GM10248 (cell line): ENCODE results near the gene RAB36.

Experiments used
- CTCF ChIA-PET: fragments of 300-600 bp; sonication (Branson Sonifier 250); formaldehyde crosslinking; extraction: SDS; loops from one replicate; lab custom pipeline; 2021; ENCODE audit warnings: antibody characterized with exemption; lab: Yijun Ruan, JAX
- POLR2A ChIA-PET: fragments of 350-650 bp; sonication (Branson Sonifier 250); formaldehyde crosslinking; extraction: SDS; loops from one replicate; lab custom pipeline; 2020; ENCODE audit warnings: antibody characterized with exemption; lab: Yijun Ruan, JAX
- DNase-seq: peaks from one replicate; pipeline ENCODE4 v3.0.0; 2012; ENCODE audit errors: extremely low spot score
- CTCF ChIP-seq: IDR thresholded peaks from 2 replicates; pipeline ENCODE4 v1.5.1; 2012; ENCODE audit warnings: mild to moderate bottlenecking, low read depth; ENCODE audit errors: extremely low read depth, missing control alignments, control extremely low read depth

RAB36 gene

GRCh38 chr22:23187871-23188700 is 42.8 kb downstream of the RAB36 start:
- POLR2A ChIA-PET, result no interaction called here
- CTCF ChIA-PET, result interaction anchor here (1.5 to 3.1 kb wide), 3 partner anchors 10 to 94 kb away, joined by 3 to 10 read pairs (median 10); no protein-coding TSS in a partner anchor
- DNase-seq, result no peak
- TF ChIP-seq CTCF, result no peak

- no peak for TF ChIP-seq CTCF
- ChIA-PET CTCF (no interaction called here), POLR2A (no interaction called here)
- no peak for DNase-seq
These were observed 45.2 kb downstream of the RAB36 start for GRCh38 chr22:23190526-23190925.

- POLR2A ChIA-PET, result no interaction called here
- no peak for DNase-seq
- TF ChIP-seq CTCF, result no peak
- CTCF ChIA-PET, result no interaction called here
These were observed 46.9 kb downstream of the RAB36 start for GRCh38 chr22:23192133-23192532.

- CTCF ChIA-PET, result no interaction called here
- no peak for TF ChIP-seq CTCF
- DNase-seq, result no peak
- POLR2A ChIA-PET, result no interaction called here
These were observed 47.3 kb downstream of the RAB36 start for GRCh38 chr22:23192558-23192957.

- POLR2A ChIA-PET, result no interaction called here
- no peak for TF ChIP-seq CTCF
- CTCF ChIA-PET, result interaction anchor here (1.2 to 1.6 kb wide), 2 partner anchors 10 to 89 kb away, joined by 3 to 6 read pairs; no protein-coding TSS in a partner anchor
- DNase-seq, result no peak
These were observed 48.0 kb downstream of the RAB36 start for GRCh38 chr22:23193196-23193827.

GRCh38 chr22:23193882-23194281 is 48.6 kb downstream of the RAB36 start:
- DNase-seq, result no peak
- no peak for TF ChIP-seq CTCF
- ChIA-PET POLR2A (no interaction called here), CTCF (interaction anchor here (1.2 to 1.6 kb wide), 2 partner anchors 10 to 88 kb away, joined by 3 to 6 read pairs; no protein-coding TSS in a partner anchor)
